Panc1 (cell line): ENCODE measurements around the gene CCRL2. TPM values are rescaled to one million over a fixed set of nuclear protein-coding genes. Genes with fewer than 3 reads are reported as not detected.

Experiments
- ATAC-seq: fragments of 200-7000 bp; cut with Tn5 transposase; 2 replicates; pipeline ENCODE4 v1.9.1; 2020; ENCODE audit warnings: mild to moderate bottlenecking, moderate library complexity
- BruUV-seq: library from RNA; stranded (reverse); fragments of 400-500 nt; replicated peaks from 2 replicates; lab custom pipeline; 2021; lab: Mats Ljungman, UMichigan
- CTCF ChIA-PET: fragments of 300-600 bp; sonication (Branson Sonifier 250); formaldehyde crosslinking; loops from one replicate; lab custom pipeline; 2022; ENCODE audit warnings: antibody characterized with exemption; lab: Charles Lee
- POLR2A ChIA-PET: fragments of 300-600 bp; sonication (Branson Sonifier 250); formaldehyde crosslinking; loops from one replicate; lab custom pipeline; 2022; ENCODE audit warnings: antibody characterized with exemption; lab: Charles Lee
- DNase-seq: peaks from one replicate; pipeline ENCODE4 v3.0.0-alpha.2; 2010; ENCODE audit warnings: low read depth, low spot score
- H3K27ac ChIP-seq: 2 replicates; pipeline ENCODE4 v1.5.1; 2011; ENCODE audit warnings: mild to moderate bottlenecking, low read length, inconsistent platforms
- H3K27me3 ChIP-seq: fragments of 200-500 bp; sonication (Bioruptor generic); 2 replicates; pipeline ENCODE4 v1.6.0; 2014; ENCODE audit warnings: low read length, inconsistent platforms; ENCODE audit not compliant: control insufficient read depth, insufficient read depth
- H3K36me3 ChIP-seq: fragments of 200-500 bp; sonication (Bioruptor generic); 2 replicates; pipeline ENCODE4 v1.5.1; 2014; ENCODE audit warnings: inconsistent platforms, mild to moderate bottlenecking, low read length, moderate library complexity; ENCODE audit not compliant: control insufficient read depth, insufficient read depth
- H3K4me1 ChIP-seq: 2 replicates; pipeline ENCODE4 v1.5.1; 2011; ENCODE audit warnings: inconsistent platforms, mild to moderate bottlenecking, low read length, moderate library complexity; ENCODE audit not compliant: control insufficient read depth, insufficient read depth
- H3K4me3 ChIP-seq, 2 experiments: 2 replicates each; pipeline ENCODE4 v1.5.1; 2011 to 2012; ENCODE audit warnings: low read depth in 2 of 2, low read length in 2 of 2, mild to moderate bottlenecking in 2 of 2, inconsistent platforms in 1 of 2, moderate library complexity in 1 of 2
- H3K9me3 ChIP-seq: fragments of 200-500 bp; sonication (Bioruptor generic); 2 replicates; pipeline ENCODE4 v1.5.1; 2014; ENCODE audit warnings: low read depth, mild to moderate bottlenecking, inconsistent platforms, low read length, moderate library complexity; ENCODE audit not compliant: control insufficient read depth, insufficient read depth
- CTCF ChIP-seq: fragments of 450-650 bp; IDR thresholded peaks from 2 replicates; pipeline ENCODE4 v1.5.1; 2017; ENCODE audit warnings: mild to moderate bottlenecking
- POLR2AphosphoS5 ChIP-seq: IDR thresholded peaks from 2 replicates; pipeline ENCODE4 v1.6.1; 2012; ENCODE audit warnings: mild to moderate bottlenecking, low read depth, low read length, moderate library complexity
- REST ChIP-seq, 2 experiments: IDR thresholded peaks; 2 replicates each; pipeline ENCODE4 v1.6.1; 2011 to 2012; ENCODE audit warnings: low read depth in 2 of 2, control low read depth in 1 of 2, low read length in 1 of 2, mild to moderate bottlenecking in 1 of 2, moderate library complexity in 1 of 2; ENCODE audit not compliant: insufficient read depth in 1 of 2
- SIN3A ChIP-seq: IDR thresholded peaks from 2 replicates; pipeline ENCODE4 v1.6.1; 2012; ENCODE audit warnings: low read depth, mild to moderate bottlenecking, low read length, moderate library complexity, borderline replicate concordance; ENCODE audit not compliant: insufficient read depth
- TCF7L2 ChIP-seq: IDR thresholded peaks from 2 replicates; pipeline ENCODE4 v1.6.1; 2011; ENCODE audit warnings: mild to moderate bottlenecking, low read depth, low read length, inconsistent platforms
- in situ Hi-C: cut with HindIII; loops from 2 replicates; pipeline ENCODE4 v1.10.0; 2016; ENCODE audit warnings: low sequenced_read_pairs, low pct_unique_long_range_greater_than_20kb
- intact Hi-C: fragments of 100-400 bp; cut with micrococcal nuclease; formaldehyde crosslinking; loops from one replicate; pipeline ENCODE4 v1.10.0; 2022; ENCODE audit not compliant: unreplicated experiment
- total RNA-seq: library from RNA; stranded (reverse); gene quantifications from one replicate; pipeline ENCODE4 v1.2.1, GENCODE V29; 2021; ENCODE audit not compliant: unreplicated experiment

The CCRL2 gene
- total RNA-seq, 1 experiment from 2014 or later: not detected

GRCh38 chr3:46456118-46456517 is 49.1 kb downstream of the CCRL2 start:
- Histone ChIP-seq H3K27me3 (no peaks in the 10 kb centered on the region), H3K4me3 (no peak overlapping the region), H3K4me1 (no peaks in the 10 kb centered on the region), H3K27ac (no peak overlapping the region), H3K36me3 (no peaks in the 10 kb centered on the region), H3K9me3 (no peaks in the 10 kb centered on the region)
- no peak for TF ChIP-seq REST (IDR thresholded peaks at IDR 0.05; ENCODE audit: insufficient read depth in 1 of 2, low read depth in 2 of 2, low read length in 1 of 2)
- no peak for TF ChIP-seq CTCF
- TF ChIP-seq TCF7L2: no peak
- TF ChIP-seq POLR2AphosphoS5: no peak
- TF ChIP-seq SIN3A: no peak
- no TSS peak for BruUV-seq
- intact Hi-C loops: no loop called here
- ATAC-seq: no peak
- DNase-seq: no peak
- POLR2A ChIA-PET: no interaction called here
- CTCF ChIA-PET: no interaction called here
- in situ Hi-C loops: no loop called here

Other genes with a start within 250 kb of the CCRL2 start
- gene CCR1, start 198.9 kb upstream of the CCRL2 start, total RNA-seq: not detected
- not detected for gene CCR3, start 164.8 kb upstream of the CCRL2 start, total RNA-seq
- gene CCR2, start 53.1 kb upstream of the CCRL2 start, total RNA-seq: not detected
- gene CCR5, start 36.3 kb upstream of the CCRL2 start, total RNA-seq: not detected
- gene LTF, start 57.6 kb downstream of the CCRL2 start, total RNA-seq: not detected
- not detected for gene RTP3, start 90.7 kb downstream of the CCRL2 start, total RNA-seq
- not detected for gene LRRC2, start 159.0 kb downstream of the CCRL2 start, total RNA-seq
- not detected for gene FAM240A, start 205.3 kb downstream of the CCRL2 start, total RNA-seq